Epithelial cell of prostate (primary cell): ENCODE measurements around the gene C1orf159.
"Not testable (repeated sequence)": the region's sequence is repeated elsewhere in the genome, so short reads cannot be mapped to it uniquely, and the experiment has no call there.

Experiments
- DNase-seq: peaks from one replicate; pipeline ENCODE4 v3.0.0-alpha.2; 2011; ENCODE audit warnings: low read depth, low spot score
- H3K27ac ChIP-seq: fragments of 450-650 bp; 2 replicates; pipeline ENCODE4 v1.5.1; 2017; ENCODE audit warnings: mild to moderate bottlenecking

C1orf159 gene

DNA sequence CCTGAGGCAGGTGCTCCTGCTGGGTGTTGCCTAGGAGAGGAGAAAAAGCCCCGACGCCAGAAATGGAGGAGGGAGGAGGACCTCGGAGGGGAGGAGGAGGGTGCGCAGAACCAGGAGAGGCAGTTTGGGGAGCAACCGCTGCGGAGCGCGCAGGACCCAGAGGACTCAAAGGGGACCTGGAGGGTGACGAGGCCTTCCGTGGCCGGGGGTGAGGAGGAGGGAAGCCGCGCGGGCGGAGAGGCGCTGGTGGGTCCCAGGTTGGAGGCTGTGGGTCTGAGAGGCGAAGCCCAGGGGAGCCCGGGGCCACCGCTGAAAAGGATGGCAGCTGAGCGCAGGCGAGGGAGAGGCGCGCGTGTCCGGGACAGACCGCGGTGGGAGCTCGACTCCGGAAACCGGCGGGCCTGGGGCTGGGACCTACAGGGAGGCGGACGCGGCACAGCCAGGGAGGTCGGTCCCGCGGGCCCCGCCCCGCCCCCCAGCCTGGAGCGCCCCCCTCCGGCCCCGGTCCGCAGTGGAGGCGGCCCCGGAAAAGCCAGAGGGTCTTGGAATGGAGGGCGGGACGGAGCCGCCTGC lies 56.9 kb downstream of the C1orf159 start:
- H3K27ac ChIP-seq, result no peak overlapping the region
- DNase-seq, result no peak

DNA sequence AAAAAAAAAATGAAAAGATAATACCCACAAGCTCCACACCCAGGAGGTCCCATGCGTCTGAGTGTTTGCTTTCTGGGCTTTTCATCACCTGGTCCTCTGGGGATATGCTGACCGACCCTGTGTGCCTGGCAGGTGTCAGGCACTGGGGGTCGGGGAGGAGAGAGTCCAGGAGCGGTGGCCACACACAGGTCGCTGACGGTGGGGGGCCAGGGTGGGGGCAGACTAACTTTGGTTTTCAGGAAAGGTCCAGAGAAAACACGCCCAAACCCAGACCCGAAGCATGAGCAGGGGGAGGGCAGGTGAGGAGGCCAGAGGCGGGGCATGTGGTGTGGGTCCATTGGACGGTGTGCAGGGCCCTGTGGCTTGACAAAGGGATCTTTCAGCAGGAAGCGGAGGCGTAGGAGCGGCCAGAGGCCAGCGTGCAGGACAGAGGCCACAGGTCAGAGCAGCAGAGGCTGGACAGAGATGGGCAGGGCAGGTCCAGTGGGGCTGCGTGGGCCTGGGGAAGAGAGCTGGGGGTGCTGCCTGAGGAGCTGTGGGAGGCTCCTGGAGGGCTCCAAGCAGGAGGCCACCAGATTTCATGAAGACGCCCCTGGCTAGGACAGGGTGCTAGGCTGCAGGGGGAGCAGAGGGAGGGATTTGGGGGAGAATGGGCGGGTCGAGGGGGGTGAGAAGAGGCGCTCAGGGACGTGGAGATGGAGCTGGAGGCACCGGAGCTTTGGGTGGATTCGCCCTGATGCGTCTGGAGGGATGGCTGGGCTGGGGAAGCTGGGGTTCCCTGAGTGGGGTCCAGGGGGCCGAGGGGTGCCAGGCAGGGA lies 57.6 kb downstream of the C1orf159 start:
- DNase-seq, result no peak
- H3K27ac ChIP-seq, result no peak overlapping the region

DNA sequence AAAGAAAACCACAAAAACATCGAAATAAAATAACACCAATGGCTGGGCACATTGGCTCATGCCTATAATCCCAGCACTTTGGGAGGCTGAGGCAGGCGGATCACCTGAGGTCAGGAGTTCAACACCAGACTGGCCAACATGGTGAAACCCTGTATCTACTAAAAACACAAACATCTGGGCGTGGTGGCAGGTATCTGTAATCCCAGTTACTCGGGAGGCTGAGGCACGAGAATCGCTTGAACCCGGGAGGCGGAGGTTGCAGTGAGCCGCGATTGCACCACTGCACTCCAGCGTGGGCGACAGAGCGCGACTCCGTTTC lies 58.2 kb downstream of the C1orf159 start:
- DNase-seq, H3K27ac ChIP-seq: not testable (repeated sequence)

DNA sequence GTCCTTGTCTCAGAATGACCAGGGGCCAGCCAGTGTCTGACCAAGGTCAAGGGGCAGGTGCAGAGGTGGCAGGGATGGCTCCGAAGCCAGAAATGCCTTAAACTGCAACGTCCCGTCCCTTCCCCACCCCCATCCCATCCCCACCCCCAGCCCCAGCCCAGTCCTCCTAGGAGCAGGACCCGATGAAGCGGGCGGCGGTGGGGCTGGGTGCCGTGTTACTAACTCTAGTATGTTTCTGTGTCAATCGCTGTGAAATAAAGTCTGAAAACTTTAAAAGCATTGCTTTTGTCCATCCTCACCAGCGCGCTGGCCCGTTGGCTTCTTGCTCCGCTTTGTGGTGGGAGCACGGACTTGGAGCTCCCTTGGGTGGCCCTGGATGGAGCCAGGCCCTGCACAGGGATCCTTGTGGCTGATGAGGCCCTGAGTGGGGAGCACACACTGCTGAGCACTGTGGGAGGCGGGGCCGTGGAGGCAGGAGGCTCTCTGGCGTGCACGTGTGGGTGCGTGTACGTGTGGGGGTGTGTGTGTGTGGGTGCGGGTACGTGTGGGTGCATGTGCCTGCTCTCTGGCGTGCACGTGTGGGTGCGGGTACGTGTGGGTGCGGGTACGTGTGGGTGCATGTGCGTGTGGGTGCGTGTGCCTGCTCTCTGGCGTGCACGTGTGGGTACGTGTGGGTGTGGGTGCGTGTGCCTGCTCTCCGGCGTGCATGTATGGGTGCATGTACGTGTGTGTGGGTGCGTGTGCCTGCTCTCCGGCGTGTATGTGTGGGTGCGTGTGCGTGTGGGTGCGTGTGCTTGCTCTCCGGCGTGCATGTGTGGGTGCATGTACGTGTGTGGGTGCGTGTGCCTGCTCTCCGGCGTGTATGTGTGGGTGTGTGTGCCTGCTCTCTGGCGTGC lies 59.8 kb downstream of the C1orf159 start:
- no peak overlapping the region for H3K27ac ChIP-seq
- DNase-seq, result no peak

DNA sequence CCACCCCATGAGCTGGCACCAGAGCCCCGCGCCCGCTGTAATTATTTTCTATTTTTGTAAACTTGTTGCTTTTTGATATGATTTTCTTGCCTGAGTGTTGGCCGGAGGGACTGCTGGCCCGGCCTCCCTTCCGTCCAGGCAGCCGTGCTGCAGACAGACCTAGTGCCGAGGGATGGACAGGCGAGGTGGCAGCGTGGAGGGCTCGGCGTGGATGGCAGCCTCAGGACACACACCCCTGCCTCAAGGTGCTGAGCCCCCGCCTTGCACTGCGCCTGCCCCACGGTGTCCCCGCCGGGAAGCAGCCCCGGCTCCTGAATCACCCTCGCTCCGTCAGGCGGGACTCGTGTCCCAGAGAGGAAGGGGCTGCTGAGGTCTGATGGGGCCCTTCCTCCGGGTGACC lies 60.9 kb downstream of the C1orf159 start:
- DNase-seq, result no peak
- no peak overlapping the region for H3K27ac ChIP-seq

DNA sequence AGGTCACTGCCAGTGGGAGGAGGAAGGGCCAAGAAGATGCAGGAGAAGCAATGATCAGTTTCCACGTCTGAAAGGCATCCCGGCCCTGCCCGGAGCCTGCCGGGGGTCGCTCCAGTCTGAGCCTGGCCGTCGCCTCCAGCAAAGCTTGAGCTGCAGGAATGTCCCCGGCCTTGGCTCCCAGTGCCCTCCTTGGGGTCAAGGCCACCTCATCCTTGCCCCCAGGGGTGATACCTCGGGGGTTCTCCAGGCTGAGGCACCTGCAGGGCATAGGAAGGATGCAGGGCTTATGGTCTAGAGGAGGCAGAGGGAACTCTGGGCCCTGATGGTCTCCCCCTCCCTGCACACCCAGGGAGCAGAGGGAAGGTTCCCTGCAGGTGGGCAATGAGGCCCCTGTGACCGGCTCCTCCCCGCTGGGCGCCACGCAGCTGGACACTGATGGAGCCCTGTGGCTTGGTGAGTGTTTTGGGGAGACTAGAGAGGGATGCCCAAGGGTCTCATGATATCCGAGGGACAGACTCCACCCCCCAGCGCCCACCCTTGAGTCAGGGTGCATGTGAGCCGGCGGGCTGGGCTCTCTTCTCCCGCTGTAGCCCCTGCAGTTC lies 61.7 kb downstream of the C1orf159 start:
- no peak for DNase-seq
- H3K27ac ChIP-seq, result no peak overlapping the region

DNA sequence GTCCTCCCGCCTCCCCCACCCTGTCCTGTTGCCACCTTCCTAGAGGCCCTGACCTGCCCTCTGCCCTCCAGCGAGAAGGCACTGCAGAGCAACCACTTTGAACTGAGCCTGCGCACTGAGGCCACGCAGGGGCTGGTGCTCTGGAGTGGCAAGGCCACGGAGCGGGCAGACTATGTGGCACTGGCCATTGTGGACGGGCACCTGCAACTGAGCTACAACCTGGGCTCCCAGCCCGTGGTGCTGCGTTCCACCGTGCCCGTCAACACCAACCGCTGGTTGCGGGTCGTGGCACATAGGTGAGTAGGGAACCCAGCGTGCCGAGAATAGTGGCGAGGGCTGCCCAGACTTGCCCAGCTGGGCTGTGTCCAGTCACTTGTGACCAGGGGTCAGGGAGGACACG lies 62.2 kb downstream of the C1orf159 start:
- no peak overlapping the region for H3K27ac ChIP-seq
- no peak for DNase-seq

DNA sequence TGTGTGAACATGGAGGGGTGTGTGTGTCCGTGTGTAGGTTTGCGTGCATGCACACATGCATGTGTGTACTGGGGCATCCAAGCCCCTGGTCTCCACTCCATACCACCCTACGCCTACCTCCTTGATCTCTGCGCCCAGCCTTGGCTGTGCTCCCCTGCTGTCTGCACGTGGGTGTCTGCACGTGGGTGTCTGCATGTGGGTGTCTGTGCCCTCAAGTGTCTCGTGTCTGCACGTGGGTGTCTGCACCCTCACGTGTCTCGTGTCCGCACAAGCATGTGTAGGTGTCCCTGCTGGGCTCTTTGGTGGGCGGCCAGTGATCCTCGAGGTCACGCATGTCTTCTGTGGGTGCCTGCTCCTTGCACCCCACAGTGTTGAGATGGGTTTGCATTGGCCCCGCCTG lies 62.9 kb downstream of the C1orf159 start:
- no peak overlapping the region for H3K27ac ChIP-seq
- no peak for DNase-seq

DNA sequence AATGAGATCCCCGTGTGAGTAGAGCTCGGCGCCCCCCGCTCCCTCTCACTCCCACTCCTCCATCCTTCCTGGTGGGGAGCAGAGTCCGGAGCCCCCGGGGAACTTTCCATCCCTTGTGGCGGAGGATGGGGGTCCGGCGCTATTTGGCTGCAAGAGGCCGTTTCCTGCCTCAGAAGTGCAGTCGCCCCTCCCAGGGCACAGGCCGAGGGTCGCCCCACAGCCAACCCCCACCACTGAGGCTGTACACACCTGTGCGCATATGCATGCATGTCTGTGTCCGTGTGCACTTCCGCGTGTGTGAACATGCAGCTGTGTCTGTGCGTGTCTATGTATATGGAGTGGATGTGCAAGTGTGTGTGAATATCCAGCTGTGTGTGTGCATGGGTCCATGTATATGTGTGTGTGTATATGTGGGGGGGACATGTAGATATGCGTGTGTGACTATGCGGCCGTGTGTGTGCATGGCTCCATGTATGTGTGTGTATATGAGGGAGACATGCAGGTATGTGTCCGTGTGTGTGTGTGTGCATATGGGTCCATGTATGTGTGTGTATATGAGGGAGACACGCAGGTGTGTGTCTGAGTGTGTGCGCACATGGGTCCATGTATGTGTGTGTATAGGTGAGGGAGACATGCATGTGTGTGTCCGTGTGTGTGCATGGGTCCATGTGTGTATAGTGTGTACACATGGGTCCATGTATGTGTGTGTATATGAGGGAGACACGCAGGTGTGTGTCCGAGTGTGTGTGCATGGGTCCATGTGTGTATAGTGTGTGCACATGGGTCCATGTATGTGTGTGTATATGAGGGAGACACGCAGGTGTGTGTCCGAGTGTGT lies 63.7 kb downstream of the C1orf159 start:
- no peak overlapping the region for H3K27ac ChIP-seq
- DNase-seq, result no peak

- H3K27ac ChIP-seq, result no peak overlapping the region
- no peak for DNase-seq
Measured at GRCh38 chr1:1051127-1051810, 64.6 kb downstream of the C1orf159 start.

DNA sequence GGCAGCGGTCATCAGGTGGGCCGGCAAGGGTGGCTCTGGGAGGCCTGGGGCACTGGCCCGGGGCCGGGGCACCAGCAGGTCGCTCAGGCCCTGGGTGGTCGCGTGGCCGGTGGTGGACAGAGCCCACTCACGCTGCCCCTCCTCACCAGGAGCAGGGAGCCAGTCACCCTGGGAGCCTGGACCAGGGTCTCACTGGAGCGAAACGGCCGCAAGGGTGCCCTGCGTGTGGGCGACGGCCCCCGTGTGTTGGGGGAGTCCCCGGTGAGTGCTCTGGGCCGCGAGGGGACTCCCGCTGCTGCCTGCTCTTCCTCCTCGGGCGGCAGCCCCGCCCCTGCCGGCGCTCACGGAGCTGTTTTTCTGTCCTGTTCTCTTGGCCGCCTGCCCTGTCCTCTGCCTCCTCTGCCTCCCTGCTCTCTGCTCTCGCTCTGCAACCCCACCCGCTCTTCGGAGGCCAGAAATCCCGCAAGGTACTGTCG lies 65.3 kb downstream of the C1orf159 start:
- no peak overlapping the region for H3K27ac ChIP-seq
- no peak for DNase-seq

DNA sequence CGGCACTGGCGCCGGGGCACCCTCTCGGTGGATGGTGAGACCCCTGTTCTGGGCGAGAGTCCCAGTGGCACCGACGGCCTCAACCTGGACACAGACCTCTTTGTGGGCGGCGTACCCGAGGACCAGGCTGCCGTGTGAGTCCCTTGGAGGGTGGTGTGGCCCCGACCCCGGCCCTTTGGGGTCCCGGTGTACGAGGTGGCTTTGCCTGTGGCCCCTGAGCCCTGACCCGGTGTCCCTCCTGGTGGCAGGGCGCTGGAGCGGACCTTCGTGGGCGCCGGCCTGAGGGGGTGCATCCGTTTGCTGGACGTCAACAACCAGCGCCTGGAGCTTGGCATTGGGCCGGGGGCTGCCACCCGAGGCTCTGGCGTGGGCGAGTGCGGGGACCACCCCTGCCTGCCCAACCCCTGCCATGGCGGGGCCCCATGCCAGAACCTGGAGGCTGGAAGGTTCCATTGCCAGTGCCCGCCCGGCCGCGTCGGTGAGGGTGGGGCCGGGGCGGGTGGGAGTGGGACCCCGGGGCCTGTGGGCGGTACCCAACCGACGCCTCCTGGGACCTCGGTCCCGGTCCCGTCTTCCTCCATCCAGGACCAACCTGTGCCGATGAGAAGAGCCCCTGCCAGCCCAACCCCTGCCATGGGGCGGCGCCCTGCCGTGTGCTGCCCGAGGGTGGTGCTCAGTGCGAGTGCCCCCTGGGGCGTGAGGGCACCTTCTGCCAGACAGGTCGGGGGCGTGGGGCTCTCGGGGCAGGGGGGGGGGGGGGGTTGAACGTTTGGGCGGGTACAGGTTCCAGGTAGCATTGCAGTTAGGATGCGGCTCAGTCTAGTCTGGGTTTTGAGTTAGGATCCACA lies 66.3 kb downstream of the C1orf159 start:
- no peak overlapping the region for H3K27ac ChIP-seq
- DNase-seq, result no peak

GRCh38 chr1:1048765-1049164 lies 67.1 kb downstream of the C1orf159 start:
- DNase-seq, result no peak
- no peak overlapping the region for H3K27ac ChIP-seq

- H3K27ac ChIP-seq, result no peak overlapping the region
- DNase-seq, result no peak
Measured at GRCh38 chr1:1047963-1048362, 67.9 kb downstream of the C1orf159 start.

DNA sequence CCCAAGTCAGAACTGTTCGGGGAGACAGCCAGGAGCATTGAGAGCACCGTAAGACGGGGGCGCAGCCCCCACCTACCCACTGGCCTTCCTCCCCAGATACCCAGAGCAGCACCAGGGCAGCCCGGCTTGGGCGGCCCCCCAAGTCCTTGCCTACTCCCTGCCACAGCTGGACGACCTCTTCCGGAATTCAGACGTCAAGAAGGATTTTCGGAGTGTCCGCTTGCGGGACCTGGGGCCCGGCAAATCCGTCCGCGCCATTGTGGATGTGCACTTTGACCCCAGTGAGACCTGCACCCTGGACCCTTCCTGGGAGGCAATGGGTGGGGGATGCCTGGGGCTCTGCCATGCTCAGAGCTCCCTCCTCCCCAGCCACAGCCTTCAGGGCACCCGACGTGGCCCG lies 68.5 kb downstream of the C1orf159 start:
- no peak overlapping the region for H3K27ac ChIP-seq
- no peak for DNase-seq

DNA sequence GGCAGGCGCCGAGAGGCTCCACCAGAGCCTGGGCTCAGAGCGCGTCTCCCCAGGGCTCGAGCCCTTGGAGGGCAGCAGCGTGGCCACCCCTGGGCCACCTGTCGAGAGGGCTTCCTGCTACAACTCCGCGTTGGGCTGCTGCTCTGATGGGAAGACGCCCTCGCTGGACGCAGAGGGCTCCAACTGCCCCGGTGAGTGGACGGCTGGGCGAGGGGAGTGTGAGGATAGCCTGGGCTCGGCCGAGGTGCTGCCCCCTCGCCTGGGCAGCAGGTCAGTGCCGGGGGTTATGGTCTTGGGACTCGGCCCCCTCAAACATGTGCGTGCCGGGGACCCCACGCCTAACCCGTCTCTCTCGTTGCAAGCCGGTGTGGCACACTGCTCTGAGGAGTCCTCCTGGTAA lies 69.1 kb downstream of the C1orf159 start:
- no peak overlapping the region for H3K27ac ChIP-seq
- DNase-seq, result no peak

DNA sequence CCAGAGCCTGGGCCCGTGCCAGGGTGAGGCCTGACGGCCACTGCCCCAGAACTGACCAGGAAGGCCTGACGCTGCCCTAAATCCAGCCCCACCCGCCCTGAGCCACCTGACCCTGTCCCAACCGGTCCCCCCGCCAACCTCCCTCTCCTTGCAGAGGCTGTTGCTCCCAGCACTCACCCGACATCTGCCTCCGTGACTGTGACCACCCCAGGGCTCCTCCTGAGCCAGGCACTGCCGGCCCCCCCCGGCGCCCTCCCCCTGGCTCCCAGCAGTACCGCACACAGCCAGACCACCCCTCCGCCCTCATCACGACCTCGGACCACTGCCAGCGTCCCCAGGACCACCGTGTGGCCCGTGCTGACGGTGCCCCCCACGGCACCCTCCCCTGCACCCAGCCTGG lies 69.6 kb downstream of the C1orf159 start:
- H3K27ac ChIP-seq, result no peak overlapping the region
- no peak for DNase-seq

DNA sequence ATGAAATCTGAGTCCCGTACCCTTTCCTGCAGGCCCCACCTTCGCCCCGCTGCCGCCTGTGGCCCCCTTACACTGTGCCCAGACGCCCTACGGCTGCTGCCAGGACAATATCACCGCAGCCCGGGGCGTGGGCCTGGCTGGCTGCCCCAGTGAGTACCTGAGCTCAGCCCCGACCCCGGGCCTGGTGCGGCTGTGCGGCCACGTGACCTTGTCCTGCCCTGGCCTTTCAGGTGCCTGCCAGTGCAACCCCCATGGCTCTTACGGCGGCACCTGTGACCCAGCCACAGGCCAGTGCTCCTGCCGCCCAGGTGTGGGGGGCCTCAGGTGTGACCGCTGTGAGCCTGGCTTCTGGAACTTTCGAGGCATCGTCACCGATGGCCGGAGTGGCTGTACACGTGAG lies 70.8 kb downstream of the C1orf159 start:
- no peak for DNase-seq
- no peak overlapping the region for H3K27ac ChIP-seq
